Measurements from ENCODE around the gene ALPK1.
"Not testable (repeated sequence)": the region's sequence is repeated elsewhere in the genome, so short reads cannot be mapped to it uniquely, and the experiment has no call there.

The ALPK1 gene

DNA sequence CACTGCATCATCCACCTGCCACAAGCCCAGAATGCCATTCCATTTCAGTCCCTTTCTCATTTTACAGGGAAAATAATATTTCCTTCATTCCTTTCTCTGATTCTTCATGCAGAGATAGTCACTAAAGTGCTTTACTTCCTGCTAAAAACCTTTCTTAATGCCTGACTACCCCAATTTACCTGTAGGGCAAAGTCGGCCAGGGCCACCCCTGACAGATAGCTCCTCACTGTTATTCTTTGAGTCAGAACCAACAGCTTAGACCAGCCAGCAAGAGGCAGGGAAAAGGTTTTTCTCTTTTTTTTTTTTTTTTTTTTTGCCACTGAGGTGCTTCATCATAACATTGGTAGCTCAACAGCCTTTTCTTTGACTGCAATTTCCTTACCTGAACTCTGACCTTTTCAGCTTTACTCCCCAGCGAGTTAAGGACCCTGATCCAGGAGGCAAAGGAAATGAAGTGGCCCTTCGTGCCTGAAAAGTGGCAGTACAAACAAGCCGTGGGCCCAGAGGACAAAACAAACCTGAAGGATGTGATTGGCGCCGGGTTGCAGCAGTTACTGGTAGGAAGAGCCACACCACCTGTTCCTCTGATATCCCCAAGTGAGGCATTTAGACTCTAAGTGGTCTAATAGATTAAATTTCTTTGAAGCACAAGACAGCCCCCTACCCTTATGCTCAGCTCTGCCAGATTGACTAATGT, 85.0 kb downstream of the ALPK1 start:
- DNase-seq = no peak

- DNase-seq = no peak
Measured at GRCh38 chr4:112386071-112386470, 88.9 kb downstream of the ALPK1 start.

GRCh38 chr4:112402098-112402497, 104.9 kb downstream of the ALPK1 start:
- no peak for DNase-seq

- DNase-seq = no peak
Measured at GRCh38 chr4:112403101-112403945, 106.2 kb downstream of the ALPK1 start.

DNA sequence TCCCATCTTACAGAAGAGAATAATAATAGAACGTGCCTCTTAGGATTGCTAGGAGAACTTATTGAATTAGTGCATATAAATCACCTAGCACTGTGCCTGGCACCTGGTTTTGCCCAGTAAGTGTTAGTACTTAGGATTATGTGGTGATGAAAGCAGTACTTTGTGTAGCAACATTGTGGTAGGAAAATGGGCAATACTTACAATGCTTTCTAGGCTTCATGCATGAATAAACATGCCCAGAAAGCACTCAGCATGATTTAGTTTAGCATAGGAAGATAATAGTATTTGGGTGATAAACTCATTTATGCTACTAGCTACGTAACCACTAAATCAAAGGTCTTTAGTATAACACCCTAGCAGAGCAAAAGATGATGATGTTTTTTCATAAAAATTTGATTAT, 113.2 kb downstream of the ALPK1 start:
- no peak for DNase-seq

DNA sequence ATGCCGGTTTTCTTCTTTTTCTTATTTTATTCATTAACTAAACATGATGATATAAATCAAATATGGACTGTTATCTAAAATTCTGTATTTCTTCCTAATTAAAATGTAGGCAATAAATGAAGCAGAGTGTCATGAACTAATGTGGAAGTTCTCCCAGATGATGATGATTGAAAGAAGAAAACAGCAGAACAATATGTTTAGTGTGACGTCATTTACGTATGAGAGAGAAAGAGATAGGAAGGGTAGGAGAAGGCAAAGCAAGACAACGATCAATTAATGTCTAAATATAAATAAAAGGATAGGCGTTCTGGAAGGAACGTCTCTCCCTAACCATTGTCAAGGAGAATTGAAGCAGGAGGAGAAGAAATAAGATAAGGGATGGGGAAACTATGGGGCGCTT, 113.6 kb downstream of the ALPK1 start:
- no peak for DNase-seq

DNA sequence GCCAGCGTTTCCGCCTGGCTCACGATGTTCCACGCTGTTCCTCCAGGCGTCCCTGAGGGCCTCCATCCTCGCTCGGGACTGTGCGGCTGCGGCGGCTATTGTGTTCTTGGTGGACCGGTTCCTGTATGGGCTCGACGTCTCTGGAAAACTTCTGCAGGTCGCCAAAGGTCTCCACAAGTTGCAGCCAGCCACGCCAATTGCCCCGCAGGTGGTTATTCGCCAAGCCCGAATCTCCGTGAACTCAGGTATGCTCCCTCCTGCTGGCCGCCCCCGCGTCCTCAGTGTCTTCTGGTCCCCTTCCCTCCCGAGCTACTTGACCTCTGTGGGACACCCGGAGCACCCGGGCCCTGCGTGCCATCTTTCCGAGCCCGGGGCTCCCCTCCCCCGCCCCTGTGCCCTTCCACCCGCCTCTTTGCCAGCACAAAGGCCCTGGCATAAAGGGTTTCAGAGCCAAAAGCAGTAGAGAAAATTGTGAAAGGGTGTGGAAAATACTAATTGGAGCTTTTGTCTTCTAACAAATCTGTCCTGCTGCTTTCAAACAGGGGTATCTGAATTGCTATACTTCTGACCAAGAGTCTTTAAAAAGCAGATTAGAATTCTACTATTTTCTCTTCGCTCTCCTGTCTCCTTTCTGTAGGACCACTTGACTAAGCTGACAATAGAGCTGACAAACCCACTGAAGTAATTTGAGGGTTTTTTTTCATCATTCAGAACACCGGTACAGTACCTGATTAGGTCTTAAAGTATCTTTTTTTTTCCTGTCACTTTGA, 114.8 kb downstream of the ALPK1 start:
- no peak for DNase-seq

- DNase-seq = no peak
Measured at GRCh38 chr4:112416464-112416863, 119.3 kb downstream of the ALPK1 start.

GRCh38 chr4:112418092-112418491, 120.9 kb downstream of the ALPK1 start:
- no peak for DNase-seq

- DNase-seq = no peak
Measured at GRCh38 chr4:112421911-112422310, 124.7 kb downstream of the ALPK1 start.

DNA sequence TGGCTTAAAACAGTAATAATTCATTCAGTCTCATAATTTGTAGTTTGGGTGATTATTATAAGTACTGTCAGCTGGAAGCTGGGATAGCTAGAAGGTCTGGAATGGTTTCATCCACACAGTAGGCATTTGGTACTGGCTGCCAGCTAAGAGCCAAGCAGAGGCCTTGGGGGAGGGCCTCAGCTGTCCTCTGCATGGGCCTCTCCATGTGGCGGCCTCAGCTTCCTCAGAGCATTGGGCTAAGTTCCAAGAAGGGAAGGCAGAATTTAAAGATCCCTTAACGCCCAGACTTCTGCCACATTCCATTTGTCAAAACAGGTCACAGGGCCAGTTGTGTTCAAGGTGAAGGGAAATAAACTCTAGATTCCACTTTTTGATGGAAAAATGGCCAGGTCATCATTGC, 125.5 kb downstream of the ALPK1 start:
- no peak for DNase-seq

DNA sequence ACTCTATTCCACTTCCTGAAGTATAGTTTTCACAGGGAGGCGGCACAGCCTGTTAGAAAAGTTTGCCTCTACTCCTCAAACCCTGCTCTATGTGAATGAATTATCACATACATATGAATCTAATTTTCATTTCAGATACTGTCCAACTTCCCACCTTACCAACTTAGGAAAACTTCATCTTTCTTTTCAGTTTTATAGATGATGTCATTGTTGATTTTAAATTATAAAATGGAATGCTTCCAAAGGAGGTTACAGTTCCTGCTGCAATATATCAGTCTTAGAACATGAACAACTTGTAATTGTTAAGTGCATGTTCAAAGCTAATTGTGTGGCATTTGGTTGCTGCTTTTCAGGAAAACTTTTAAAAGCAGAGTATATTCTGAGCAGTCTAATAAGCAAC, 126.4 kb downstream of the ALPK1 start:
- no peak for DNase-seq

DNA sequence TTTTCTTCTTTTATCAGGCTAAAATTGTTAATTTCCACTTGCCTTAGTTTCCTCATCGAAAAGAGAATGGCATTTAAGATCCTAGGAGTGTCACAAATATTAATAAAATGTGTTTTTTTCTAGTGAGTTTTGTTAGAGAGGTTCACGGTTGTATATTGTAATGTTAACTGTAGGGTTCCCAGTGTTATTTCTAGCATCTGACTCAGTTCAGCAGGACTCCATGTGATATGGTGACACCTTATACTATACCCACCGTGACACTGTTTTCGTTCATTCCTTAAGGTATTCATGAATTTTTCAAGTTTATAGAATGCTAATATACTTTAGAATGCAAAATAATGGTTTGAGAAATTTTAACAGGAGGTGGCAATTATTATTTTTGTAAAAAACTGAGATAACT, 128.7 kb downstream of the ALPK1 start:
- DNase-seq = no peak

- no peak for DNase-seq
Measured at GRCh38 chr4:112426416-112426815, 129.2 kb downstream of the ALPK1 start.

DNA sequence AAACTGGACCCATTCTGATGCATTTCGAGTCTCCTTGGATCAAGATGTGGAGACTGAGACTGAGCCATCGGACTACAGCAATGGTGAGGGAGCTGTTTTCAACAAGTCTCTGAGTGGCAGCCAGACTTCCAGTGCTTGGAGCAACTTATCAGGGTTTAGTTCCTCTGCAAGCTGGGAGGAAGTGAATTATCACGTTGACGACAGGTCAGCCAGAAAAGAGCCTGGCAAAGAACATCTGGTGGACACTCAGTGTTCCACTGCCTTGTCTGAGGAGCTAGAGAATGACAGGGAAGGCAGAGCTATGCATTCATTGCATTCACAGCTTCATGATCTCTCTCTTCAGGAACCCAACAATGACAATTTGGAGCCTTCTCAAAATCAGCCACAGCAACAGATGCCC, 134.0 kb downstream of the ALPK1 start:
- DNase-seq = no peak

- no peak for DNase-seq
Measured at GRCh38 chr4:112436987-112437386, 139.8 kb downstream of the ALPK1 start.

GRCh38 chr4:112442226-112442625, 145.1 kb downstream of the ALPK1 start:
- DNase-seq = not testable (repeated sequence)

- DNase-seq = no peak
Measured at GRCh38 chr4:112448306-112449132, 151.3 kb downstream of the ALPK1 start.

GRCh38 chr4:112449708-112450107, 152.5 kb downstream of the ALPK1 start:
- DNase-seq = no peak

DNA sequence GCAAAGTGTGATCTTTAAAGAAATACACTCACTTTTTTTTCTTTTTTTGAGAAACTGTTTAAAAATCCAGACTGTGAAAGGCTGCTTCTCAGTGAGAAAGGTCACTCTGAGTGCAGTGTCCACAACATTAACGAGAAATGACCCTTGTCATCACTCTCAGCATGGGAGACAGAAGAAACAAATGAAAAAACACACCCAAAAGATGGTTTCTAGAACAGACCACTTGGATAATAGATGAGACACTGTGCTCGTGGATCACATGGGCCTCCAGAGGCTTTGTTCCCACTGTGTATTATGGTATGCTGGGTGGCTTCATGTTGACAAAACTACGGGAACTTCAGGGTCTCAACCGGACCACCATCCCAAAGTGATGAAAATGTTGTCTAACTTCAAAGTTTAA, 153.9 kb downstream of the ALPK1 start:
- DNase-seq = no peak

GRCh38 chr4:112451831-112452230, 154.7 kb downstream of the ALPK1 start:
- no peak for DNase-seq

DNA sequence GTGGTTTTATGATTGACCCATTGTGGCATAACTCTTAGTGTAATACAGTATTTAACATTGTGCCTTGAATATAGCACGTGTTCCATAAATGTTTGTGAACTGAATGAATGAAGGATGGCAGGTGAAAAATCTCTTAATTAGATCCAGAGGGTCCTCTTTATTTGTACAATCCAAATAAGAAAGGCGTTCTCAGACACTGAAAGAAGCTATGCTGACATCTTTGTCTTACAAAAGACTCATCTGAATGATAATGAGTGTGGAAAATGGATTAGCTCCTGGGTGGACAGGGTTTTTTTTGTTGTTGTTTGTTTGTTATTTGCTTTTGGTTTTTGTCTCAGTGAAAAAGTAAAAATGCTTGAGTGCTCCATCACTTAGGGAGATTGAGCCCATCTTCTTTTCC, 156.2 kb downstream of the ALPK1 start:
- no peak for DNase-seq

DNA sequence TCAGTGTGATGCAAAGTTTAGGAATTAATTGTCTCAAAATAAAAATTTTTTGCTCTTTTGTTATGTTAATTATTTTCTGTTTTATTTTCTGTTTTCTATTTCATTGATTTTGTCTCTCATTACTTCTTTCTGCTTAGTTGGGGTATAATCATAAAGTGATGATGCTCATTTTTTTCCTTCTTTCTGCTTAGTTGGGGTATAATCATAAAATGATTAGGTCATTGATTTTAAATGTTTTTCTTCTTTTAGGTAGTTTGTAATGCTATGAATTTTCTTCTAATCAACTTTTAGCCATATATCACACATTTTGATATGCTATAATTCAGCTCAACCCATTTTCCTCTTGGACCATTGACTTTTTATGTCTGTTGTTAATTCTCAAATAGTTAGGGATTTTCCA, 175.1 kb downstream of the ALPK1 start:
- no peak for DNase-seq
